Calu3 (cell line): ENCODE data around the gene ACTN1. TPM values are rescaled to one million over a fixed set of nuclear protein-coding genes. Genes with fewer than 3 reads are reported as not detected.

ENCODE experiments used
- BruUV-seq: library from RNA; stranded (reverse); fragments of 400-500 nt; replicated peaks from 2 replicates; lab custom pipeline; 2021; lab: Mats Ljungman, UMichigan
- CTCF ChIA-PET: fragments of 300-600 bp; sonication (Branson Sonifier 250); formaldehyde crosslinking; loops from one replicate; lab custom pipeline; 2022; ENCODE audit warnings: antibody characterized with exemption; lab: Charles Lee
- DNase-seq: peaks from one replicate; pipeline ENCODE4 v3.0.0; 2022
- H3K27ac Mint-ChIP-seq: one replicate; pipeline ENCODE4 v1.8.0; 2022; ENCODE audit warnings: mixed read lengths; ENCODE audit not compliant: unreplicated experiment
- H3K27me3 Mint-ChIP-seq: one replicate; pipeline ENCODE4 v1.8.0; 2022; ENCODE audit warnings: mixed read lengths; ENCODE audit not compliant: unreplicated experiment
- H3K36me3 Mint-ChIP-seq: one replicate; pipeline ENCODE4 v1.8.0; 2022; ENCODE audit warnings: mild to moderate bottlenecking, moderate library complexity, mixed read lengths; ENCODE audit not compliant: insufficient read depth, unreplicated experiment
- H3K4me1 Mint-ChIP-seq: one replicate; pipeline ENCODE4 v1.8.0; 2022; ENCODE audit warnings: mild to moderate bottlenecking, low read depth, mixed read lengths; ENCODE audit not compliant: unreplicated experiment
- H3K4me3 Mint-ChIP-seq: one replicate; pipeline ENCODE4 v1.8.0; 2022; ENCODE audit warnings: mild to moderate bottlenecking, low read depth, moderate library complexity, mixed read lengths; ENCODE audit not compliant: unreplicated experiment
- H3K9me3 Mint-ChIP-seq: one replicate; pipeline ENCODE4 v1.8.0; 2022; ENCODE audit warnings: low read depth, mixed read lengths; ENCODE audit not compliant: unreplicated experiment
- CTCF ChIP-seq: fragments of 200-600 bp; IDR thresholded peaks from one replicate; pipeline ENCODE4 v1.8.0; 2022; ENCODE audit warnings: antibody characterized with exemption; ENCODE audit not compliant: unreplicated experiment
- intact Hi-C: fragments of 100-400 bp; cut with micrococcal nuclease; formaldehyde crosslinking; loops from one replicate; pipeline ENCODE4 v1.10.0; 2022; ENCODE audit not compliant: unreplicated experiment
- total RNA-seq: library from RNA; stranded (reverse); gene quantifications from 2 replicates; pipeline ENCODE4 v1.2.3, GENCODE V29; 2022

ACTN1 gene
- total RNA-seq, 1 experiment from 2014 or later: 326 TPM

- Mint-ChIP-seq H3K9me3 (no peaks in the 10 kb centered on the region), H3K36me3 (peaks cover 57% of the 10 kb centered on the region), H3K4me3 (no peak overlapping the region), H3K27me3 (no peaks in the 10 kb centered on the region), H3K4me1 (peaks cover 79% of the 10 kb centered on the region), H3K27ac (peak overlapping the region; percentile 16)
- no peak for DNase-seq
- BruUV-seq: no TSS peak
- TF ChIP-seq CTCF: no peak
- intact Hi-C loops: no loop called here
- CTCF ChIA-PET: no interaction called here
Observed at GRCh38 chr14:68943107-68943506, 36.0 kb downstream of the ACTN1 start.

GRCh38 chr14:68942296-68943035 is 36.6 kb downstream of the ACTN1 start:
- no peak overlapping the region for H3K4me3 Mint-ChIP-seq
- intact Hi-C loops: no loop called here
- CTCF ChIA-PET: interaction anchor here (0.9 to 1.4 kb wide), 3 partner anchors 9 to 165 kb away, joined by 3 to 4 read pairs (median 3); no protein-coding TSS in a partner anchor

GRCh38 chr14:68941820-68942219 is 37.3 kb downstream of the ACTN1 start:
- Mint-ChIP-seq H3K4me1 (peaks cover 80% of the 10 kb centered on the region), H3K27ac (peak overlapping the region; percentile 52), H3K27me3 (no peaks in the 10 kb centered on the region), H3K36me3 (peaks cover 66% of the 10 kb centered on the region), H3K9me3 (no peaks in the 10 kb centered on the region), H3K4me3 (no peak overlapping the region)
- TF ChIP-seq CTCF: no peak
- CTCF ChIA-PET: interaction anchor here (0.9 to 1.4 kb wide), 3 partner anchors 9 to 166 kb away, joined by 3 to 4 read pairs (median 3); no protein-coding TSS in a partner anchor
- intact Hi-C loops: no loop called here
- BruUV-seq: no TSS peak
- peak; percentile 84 for DNase-seq

More at GRCh38 chr14:68942296-68943035, 36.6 kb downstream of the ACTN1 start:
- no peak for TF ChIP-seq CTCF
- H3K27me3 Mint-ChIP-seq: no peaks in the 10 kb centered on the region
- no TSS peak for BruUV-seq
- DNase-seq: no peak
- H3K27ac Mint-ChIP-seq: peak overlapping the region; percentile 52
- H3K4me1 Mint-ChIP-seq: peaks cover 79% of the 10 kb centered on the region
- no peaks in the 10 kb centered on the region for H3K9me3 Mint-ChIP-seq
- peaks cover 63% of the 10 kb centered on the region for H3K36me3 Mint-ChIP-seq

GRCh38 chr14:68940614-68941185 is 38.4 kb downstream of the ACTN1 start:
- peaks cover 80% of the 10 kb centered on the region for H3K4me1 Mint-ChIP-seq
- peaks cover 69% of the 10 kb centered on the region for H3K36me3 Mint-ChIP-seq
- H3K9me3 Mint-ChIP-seq: no peaks in the 10 kb centered on the region
- H3K4me3 Mint-ChIP-seq: no peak overlapping the region
- DNase-seq: no peak
- no peaks in the 10 kb centered on the region for H3K27me3 Mint-ChIP-seq
- intact Hi-C loops: no loop called here
- TF ChIP-seq CTCF: no peak
- H3K27ac Mint-ChIP-seq: peak overlapping the region; percentile 80
- CTCF ChIA-PET: interaction anchor here (0.7 to 1.4 kb wide), 6 partner anchors 15 to 749 kb away, joined by 4 to 9 read pairs (median 5); no protein-coding TSS in a partner anchor
- no TSS peak for BruUV-seq
